Neural cell (in vitro differentiated cells): ENCODE data around the gene TTC32.

Experiments used
- EP300 ChIP-seq: fragments of 450-650 bp; conservative IDR thresholded peaks from 2 replicates; pipeline ENCODE4 v1.6.1; 2014; ENCODE audit warnings: antibody characterized with exemption, mild to moderate bottlenecking, moderate library complexity; ENCODE audit not compliant: poor library complexity, severe bottlenecking
- EZH2 ChIP-seq: fragments of 200-600, 300-800 bp; shearing (Covaris generic), sonication (generic); IDR thresholded peaks from 2 replicates; pipeline ENCODE4 v1.6.1; 2014; ENCODE audit warnings: antibody characterized with exemption, low read length, borderline replicate concordance, mild to moderate bottlenecking; ENCODE audit not compliant: insufficient read depth, poor library complexity, severe bottlenecking
- RAD21 ChIP-seq: fragments of 450-650 bp; conservative IDR thresholded peaks from 2 replicates; pipeline ENCODE4 v1.6.1; 2014; ENCODE audit warnings: antibody characterized with exemption, mild to moderate bottlenecking, moderate library complexity
- TAF1 ChIP-seq: IDR thresholded peaks from 2 replicates; pipeline ENCODE4 v1.6.1; 2012; ENCODE audit warnings: low read depth
- TF ChIP-seq, protein P1 (sequence below): fragments of 450-650 bp; IDR thresholded peaks from 2 replicates; pipeline ENCODE4 v1.5.1; 2014; ENCODE audit warnings: antibody characterized with exemption, mild to moderate bottlenecking, moderate library complexity; ENCODE audit not compliant: poor library complexity, severe bottlenecking

DNA sequence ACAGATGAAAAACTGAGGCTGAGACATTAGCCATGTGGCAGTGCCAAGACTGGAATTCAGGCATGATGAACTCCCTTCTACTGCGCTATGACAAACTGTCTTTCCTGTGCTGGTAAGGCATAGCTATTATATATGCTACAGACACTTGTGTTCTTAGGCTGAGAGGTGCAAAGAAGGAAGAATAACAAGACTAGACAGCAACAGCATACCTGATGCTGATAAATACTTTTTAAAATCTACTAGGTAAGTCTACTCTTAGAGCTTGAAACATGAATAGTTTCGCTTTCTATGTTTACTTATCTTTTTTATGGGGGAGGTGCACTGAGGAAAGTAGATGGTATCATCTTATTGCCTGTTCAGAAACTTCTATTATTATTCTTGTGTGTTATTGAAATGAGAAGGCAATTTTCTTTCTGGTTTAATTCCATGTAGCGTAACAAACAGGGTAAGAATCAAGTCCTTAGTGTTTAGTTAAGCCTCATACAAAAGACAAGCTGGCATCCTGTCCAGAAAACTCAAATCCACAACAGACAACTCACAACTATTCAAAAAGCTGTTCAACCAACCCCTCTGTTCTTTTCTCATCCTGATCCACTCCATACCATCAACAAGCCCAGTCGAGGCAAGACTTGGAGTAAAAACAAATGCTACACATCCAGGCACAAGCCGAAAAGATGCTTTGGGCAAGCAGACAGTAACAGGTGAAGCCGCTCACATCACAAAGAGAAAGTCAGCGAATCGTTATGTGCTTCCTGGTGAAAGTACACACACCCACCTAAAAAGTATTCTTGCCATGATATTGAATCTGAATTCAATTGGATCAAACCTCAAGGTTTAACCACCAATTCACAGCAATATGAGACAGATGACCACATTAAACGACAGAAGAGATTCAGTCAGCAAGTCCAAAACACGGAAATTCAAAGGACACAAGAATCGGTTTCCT lies 1.5 kb downstream of the TTC32 start:
- TF ChIP-seq, protein P1, sequence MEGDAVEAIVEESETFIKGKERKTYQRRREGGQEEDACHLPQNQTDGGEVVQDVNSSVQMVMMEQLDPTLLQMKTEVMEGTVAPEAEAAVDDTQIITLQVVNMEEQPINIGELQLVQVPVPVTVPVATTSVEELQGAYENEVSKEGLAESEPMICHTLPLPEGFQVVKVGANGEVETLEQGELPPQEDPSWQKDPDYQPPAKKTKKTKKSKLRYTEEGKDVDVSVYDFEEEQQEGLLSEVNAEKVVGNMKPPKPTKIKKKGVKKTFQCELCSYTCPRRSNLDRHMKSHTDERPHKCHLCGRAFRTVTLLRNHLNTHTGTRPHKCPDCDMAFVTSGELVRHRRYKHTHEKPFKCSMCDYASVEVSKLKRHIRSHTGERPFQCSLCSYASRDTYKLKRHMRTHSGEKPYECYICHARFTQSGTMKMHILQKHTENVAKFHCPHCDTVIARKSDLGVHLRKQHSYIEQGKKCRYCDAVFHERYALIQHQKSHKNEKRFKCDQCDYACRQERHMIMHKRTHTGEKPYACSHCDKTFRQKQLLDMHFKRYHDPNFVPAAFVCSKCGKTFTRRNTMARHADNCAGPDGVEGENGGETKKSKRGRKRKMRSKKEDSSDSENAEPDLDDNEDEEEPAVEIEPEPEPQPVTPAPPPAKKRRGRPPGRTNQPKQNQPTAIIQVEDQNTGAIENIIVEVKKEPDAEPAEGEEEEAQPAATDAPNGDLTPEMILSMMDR = no peak
- no peak for TF ChIP-seq TAF1
- no peak for TF ChIP-seq EP300
- no peak for TF ChIP-seq EZH2
- TF ChIP-seq RAD21 = no peak
